Right renal cortex interstitium (tissue), 3 donors: ENCODE data around the gene SEMA5A. TPM values are rescaled to one million over a fixed set of nuclear protein-coding genes. Genes with fewer than 3 reads are reported as not detected.

Experiments used
- DNase-seq, 3 donors: peaks; one replicate each; pipeline ENCODE4 v3.0.0-alpha.2; 2013; ENCODE audit warnings: low read depth in 3 of 3, low spot score in 2 of 3
- polyA plus RNA-seq, 3 donors: library from polyadenylated mRNA; unstranded; fragments of 120-200 nt; gene quantifications; one replicate each; pipeline ENCODE4 v1.2.1, GENCODE V29; 2013; ENCODE audit not compliant: insufficient read length in 3 of 3

Gene SEMA5A
- polyA plus RNA-seq, 3 donors = 40.3 to 44.9 (median 40.9) TPM

DNA sequence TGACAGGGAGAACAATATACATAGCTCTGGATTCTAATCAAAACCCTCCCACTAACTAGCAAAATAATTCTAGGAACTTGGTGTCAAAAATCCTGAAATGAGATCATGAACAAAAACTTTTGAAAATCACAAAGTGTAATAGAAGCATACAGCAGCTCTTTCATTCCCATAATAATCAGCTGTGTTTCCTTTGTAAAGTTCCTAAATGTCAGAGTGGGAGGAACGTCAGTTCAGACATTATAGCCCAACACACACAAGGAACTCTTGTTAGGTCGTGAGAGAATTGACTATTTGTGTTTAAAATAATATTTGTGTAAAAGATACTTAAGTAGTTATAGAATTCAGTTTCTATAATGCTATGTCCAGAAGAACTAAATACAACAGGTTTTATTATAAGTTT is 312.8 kb downstream of the SEMA5A start:
- DNase-seq = no peak

DNA sequence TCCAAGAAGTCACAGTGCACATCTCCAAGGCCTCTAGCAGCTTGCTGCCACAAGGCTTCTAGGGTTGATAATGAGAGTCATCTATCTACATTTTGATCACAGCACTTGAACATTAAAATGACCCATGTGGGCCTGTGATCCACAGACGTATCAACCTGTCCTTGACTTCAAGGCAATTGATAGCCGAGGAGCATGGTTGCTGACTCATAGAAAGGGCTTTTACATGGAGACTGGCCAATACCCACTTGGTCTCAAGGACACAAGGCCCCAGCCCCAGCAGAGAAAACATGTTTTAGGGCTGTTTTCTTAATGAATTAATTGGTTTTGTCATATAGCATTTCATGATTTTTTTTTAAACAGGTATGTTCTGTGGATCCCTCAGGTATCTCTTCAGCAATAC is 314.0 kb downstream of the SEMA5A start:
- DNase-seq = no peak

DNA sequence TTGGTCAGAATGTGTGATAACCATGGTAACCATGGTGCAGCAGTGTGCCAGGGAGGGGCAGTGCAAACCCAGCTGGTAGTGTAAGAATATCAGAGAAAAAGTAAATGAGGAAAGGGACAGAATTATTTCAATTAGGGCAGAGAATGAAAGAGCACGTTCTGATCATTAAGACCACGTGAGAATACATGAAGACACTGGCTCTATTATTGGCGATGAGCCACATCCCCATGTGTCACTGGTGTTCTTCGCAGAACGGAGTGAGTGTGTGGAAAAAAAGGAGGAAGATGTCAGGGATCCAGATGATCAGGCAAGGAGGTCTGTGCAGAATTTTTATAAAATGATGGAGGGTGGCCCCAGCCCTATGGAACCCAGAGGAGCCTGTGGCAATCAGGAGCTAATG is 315.5 kb downstream of the SEMA5A start:
- no peak for DNase-seq

DNA sequence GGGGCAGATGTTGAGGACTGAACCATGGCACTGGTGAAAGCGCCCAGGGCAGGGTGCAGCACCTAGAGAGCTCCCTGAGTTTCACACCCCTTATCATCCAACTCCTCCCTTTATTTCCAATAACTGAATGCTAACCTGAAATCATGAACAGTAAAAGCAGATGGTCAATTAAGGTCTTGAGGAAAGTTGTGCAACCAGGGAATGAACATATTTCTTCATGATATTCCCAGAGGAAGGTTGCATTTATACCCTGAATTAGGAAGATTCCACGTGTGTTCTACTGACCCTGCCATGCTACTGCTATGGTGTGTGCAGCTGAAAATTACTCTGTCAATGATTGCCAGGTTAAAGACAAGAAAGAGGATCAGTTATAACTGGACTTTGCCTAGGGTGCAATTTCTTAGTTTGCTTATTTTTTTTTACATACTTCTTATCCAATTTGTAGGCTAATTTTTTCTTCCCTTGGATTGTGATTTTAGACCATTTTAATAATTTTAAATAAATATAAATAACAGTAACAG is 319.8 kb downstream of the SEMA5A start:
- DNase-seq = no peak

DNA sequence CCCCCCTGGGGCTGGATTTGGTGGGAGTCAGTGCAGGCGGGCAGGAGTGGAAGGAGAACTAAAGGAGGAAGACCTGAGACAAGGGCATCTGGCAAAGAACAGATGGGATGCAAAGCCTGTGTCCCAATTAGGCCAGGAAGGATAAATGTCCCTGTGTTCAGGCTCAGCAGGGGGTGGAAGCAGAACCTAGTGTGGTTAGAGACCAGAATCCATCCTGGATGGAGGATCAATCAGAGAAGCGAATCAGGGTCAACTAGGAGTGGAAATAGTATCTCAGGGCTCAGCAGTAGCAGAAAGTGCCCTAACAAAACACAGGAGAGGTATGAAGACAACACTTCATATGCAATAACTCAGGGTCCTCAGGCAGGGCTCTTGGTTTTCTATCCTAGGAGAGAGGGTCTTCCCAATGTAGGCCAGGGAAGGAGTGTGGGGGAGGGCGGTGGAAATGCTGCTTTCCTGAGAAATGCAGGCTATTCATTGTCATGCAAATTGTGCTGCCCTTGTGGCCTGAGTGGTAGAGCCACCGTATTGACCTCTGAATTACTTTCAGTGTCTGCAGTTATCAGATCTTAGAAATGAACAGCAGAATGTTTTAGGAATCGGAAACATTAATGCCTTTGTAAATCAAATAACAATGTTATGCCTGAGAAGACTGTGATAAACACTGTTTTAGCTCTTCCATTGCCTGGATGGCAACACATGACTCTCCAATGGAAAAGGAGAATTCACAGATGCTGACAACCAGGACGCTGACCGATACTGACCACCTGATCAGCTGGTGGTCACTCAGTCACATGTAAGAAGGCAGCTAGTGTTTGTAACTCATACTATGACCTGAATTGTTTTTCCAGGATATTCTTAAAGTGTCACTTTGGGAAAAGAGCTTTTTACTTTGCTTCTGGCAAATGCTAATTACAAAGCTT is 323.6 kb downstream of the SEMA5A start:
- no peak for DNase-seq

DNA sequence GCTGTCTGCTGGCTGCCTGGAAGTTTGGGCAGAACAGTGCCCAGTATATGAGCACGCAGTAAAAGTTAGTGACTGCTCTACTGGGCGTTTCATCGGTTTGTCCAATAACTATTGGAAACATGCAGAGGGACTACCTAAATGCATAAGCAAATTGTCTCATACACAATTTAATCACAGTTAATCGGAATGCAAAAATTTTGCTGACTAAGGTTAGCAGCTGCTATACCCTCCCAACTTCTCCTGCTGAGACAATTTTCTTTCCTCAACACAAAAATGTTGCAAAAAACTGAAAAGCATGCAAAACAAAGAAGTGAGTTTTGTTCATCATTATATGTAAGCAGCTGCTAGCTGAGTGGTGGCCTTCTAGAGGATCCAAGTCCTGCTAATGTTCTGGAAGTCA is 327.5 kb downstream of the SEMA5A start:
- no peak for DNase-seq

DNA sequence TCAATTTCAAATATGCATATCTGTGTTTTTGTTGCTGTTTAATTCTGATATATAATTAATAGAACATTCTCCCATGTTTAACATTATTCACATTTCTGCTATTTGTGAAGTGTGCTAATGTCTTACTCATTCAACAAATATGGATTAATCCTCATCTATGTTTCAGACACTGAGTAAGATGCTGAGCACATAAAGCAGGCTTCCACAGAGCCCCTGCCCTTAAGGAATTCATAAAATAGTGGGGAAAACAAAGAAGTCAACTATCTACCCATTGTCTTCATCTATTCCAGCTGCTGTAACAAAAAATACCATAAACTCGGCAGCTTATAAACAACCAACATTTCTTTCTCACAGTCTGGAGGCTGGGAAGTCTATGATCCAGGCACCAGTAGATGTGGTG is 333.3 kb downstream of the SEMA5A start:
- DNase-seq = no peak

DNA sequence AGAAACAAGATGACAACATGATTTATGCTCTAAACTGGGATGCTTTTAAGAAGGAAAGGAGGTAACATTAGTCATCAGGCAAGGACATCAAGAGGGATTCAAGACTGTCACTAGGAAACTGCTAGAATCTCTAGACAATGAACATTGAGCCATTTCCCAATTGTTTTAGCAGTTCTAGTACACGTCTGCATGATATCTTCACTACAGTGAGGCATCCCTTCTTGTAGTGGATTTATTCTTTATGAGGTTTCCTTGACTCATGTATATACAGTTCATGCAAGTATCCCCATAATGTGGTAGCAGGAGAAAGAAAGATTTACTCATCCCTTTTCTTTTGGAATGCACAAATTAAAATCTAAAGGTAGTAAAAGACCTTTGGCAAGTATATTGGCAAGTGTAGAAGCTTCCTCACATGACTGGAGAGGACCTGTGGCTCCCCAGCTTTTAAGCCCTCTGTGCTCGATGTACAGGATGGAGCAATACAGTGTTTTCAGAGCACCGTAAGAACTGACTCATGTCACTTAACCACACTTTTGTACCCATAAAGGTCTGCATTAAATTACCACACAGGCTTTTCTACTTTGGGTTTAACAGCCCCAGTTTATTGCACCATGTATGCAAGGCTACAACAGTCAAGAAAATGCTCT is 335.9 kb downstream of the SEMA5A start:
- no peak for DNase-seq

DNA sequence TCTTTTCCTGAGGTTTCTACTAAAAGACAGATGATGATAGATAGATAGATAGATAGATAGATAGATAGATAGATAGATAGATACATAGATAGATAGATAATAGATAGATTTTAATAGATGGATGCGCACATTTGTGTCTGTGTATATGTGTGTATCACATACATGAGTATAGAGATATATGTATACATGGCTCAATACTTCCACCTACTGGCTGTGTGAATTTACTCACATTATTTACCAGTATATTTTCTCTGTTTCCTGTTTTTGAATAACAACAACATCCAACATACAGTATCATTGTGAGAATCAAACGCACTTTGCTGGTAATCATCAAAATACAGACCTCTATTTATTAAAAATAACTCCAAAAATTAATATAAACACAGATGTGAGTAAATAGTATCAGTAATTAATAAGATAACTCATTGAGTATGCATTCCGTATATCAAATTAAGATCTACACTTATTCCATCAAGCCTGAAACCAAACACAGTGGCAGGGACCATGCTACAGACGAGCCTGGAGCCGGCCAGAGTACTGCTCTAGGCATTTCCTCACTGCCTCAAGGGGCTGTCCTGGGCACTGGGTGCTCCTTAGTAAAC is 338.0 kb downstream of the SEMA5A start:
- DNase-seq = peak; percentile 19 to 27 (median 26)

DNA sequence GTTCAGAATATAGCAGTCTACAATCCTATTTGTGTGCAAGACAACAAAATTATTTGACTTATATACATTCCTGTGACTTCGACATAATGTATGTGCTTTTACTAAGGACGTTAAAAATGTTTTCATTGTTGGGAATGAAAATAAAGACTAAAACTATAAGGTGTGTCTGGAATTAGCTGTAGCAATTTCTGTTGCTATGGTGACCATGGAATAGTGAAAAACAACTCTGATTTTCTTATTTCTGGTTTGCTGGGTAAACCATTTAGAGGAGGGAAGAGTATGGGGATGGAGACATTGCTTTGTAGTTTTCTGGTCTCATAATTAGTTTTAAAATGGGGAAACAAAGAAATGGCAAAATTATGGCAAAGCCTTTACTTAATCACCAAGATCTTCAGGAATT is 343.2 kb downstream of the SEMA5A start:
- DNase-seq = no peak

DNA sequence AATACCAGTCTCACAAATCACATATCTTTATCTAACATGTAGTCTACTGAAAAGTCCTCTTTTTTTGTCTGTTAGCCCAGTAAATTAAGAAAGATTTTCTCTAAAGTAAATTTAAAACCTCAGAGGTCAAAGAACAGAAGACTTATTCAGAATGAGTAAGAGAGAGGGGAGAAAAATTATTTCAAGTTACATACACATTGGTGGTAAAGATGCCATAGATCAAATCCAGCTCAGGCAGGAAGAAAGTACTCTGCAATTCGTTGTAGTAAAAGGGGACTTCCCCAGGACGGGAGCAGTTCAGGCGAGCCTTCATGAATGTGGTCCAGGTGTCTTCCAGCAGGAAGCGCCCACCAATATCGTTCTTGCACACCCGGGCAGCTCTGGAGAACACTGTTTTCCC is 344.1 kb downstream of the SEMA5A start:
- no peak for DNase-seq

DNA sequence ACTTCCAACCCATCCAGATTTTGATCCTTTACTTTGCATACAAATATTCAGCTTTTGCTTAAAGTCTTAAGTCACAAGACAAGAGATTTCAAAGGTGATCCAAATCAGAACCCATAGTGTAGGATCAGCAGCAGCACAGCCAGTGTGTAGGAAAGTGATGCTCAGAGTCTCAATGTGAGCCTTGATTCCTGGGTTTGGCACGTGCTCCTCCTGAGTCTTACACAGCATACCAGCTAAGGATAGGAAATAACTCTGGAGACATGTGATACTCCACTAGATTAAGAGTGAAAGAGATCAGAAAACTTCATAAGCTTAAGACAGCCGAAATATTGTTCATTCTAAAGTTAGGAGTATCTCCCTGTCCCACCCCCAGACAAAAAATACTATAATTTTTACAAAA is 344.9 kb downstream of the SEMA5A start:
- no peak for DNase-seq

DNA sequence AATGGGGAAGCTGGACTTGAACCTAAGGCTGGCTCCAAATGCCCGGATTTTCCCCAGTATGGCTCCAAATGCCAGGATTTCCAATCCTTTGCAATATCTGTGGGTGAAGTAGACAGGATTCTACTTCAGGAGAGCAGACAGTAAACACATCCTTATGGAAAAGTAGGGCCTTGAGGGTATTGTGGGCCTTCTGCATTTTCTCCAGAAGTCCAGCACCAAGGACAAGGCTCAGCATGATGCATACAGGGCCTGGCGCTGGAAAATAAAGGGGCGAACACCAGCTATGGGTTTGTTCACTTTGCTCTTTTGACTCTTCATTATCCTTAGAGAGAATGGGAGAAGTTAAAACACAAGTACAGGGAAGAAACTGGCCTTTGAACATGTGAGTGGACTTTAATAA is 347.5 kb downstream of the SEMA5A start:
- DNase-seq = no peak

DNA sequence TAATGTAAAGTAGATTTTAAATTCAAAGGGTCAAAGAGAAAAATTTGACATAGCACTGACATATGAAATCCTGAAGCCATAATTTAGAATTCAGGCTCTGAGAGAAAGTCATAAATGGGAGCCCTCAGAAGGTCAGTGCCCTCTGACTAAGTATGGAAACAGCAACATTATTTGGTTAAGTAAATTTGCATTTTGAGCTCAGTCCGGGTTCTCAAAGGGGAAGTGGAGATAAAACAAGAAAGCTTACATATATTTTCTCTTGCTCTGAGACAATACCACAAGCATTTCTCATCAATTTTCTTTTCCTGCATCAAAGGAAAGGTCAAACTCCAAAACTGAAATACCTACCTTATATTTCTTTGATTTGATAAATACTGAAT is 348.0 kb downstream of the SEMA5A start:
- no peak for DNase-seq

DNA sequence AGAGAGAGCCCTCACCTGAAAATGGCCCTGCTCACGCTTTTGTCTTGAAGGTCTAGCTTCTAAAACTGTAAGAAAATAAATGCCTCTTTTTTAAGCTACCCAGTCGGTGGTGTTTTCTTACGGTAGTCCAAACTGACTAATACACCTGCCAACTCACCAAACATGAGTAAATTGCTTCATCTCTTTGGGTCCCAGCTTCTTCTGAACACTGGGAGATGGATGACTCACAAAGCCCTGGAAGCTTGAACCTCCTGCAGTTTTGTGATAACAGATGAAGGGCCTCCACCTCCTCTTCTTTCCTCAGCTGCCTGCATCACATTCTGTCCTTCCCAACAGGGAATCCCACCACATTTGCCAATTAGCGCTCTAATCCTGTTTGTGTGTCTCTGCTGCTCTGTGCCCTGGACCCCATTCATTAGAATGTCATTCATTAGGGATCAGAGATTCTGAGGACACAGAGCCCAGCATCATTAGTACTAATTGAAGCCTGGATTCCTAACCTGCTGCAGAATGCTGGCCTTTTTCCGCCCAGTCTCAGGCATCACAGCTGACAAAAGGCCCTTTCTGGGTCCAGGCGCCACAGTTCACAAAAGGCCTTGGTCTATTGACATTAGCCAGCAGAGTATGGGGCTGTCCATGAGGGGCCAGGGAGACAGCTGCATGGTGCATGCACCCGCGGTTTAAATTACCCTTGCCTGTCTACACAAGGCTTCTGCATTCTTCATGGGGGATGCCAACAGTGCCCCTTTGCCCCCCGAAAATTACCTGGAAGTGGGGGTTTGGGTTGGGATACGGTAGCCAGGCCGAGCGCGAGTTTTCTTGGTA is 349.3 kb downstream of the SEMA5A start:
- DNase-seq = no peak

DNA sequence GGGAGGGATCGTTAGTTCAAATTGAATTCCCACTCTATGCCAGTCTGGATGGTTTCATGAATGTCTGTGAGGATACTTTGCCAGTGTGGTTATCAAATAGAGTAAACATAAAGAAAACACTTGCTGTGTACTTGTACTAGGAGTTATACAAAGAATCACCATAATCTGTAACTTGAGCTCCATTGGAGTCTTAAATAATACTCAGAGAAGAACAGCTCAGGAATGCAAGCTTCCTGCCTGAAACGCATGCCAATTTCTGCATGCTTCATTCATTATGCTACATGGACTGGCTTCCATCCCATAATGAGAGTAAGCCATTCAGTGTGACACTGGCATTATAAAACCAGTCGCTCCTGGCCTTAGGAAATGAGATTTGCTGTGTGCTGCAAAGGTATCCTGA is 351.4 kb downstream of the SEMA5A start:
- DNase-seq = no peak

DNA sequence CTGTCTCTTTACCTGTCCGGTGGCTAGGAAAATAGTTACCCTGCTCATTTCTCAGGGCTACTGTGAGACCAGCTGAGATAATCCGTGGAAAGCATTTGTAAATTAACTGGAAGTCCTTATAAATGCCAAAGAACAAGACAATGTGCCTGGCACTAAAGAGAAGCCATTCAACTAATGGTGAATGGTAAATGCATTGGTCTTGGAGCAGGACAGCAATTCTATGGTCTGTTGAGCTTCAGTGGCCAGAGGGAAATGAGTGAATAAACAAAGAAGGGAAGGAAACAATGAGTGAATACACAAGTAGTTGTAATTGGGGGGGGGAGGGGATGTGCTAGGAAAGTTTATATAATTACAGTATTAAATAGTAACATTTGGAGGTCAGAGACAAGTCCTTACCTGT is 353.6 kb downstream of the SEMA5A start:
- no peak for DNase-seq

DNA sequence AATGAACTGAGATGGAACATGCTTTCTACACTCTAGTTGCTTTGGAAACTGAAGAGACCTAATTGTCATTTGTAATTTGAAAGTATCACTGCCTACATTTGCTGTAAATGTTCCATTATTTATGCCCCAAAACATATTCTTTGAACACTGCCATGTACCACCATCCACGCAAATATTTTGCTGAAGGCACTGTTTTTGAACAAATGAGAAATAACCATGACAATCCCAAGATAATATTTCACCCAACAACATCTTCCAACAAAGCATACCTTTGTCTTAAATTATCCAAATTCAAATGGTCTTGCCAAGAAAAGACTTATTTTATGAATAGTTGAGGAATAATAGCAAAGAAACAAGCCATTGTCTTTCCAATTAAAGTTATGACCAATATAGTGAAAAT is 356.2 kb downstream of the SEMA5A start:
- DNase-seq = no peak

DNA sequence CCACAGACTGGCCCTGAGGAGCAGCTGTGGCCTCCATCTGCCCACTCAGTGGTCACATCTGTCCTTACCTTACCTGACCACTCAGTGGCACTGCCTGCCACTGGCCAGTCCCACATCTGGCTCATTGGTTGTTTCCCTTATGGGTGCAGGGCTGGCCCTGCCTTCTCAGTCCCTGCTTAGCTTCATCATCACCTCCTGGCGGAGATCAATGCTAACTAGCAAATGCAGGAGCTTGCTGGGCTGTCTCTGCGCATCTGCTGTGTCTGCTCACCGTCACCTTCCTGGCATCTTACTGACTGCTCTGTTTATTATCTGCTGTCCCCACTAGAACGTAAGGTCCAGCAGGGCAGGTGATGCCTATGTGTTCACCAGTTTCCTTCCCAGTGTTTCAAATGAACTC is 356.9 kb downstream of the SEMA5A start:
- no peak for DNase-seq

DNA sequence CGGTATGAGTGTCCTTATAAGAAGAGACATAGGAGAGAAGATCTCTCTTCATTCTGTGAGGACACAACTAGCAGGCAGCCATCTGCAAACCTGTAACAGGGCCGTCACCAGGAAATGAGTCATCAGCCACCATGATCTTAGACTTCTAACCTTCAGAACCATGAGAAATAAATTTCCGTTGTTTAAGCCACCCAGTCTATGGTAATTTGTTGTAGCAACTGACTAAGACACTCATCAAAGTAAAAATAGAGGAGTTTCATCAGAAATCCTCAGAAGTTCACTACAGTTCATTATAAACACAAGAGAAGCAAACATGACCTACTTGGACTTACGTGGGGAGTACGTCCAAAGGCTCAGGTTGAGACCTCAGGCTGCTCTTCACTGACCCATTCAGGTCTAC is 357.7 kb downstream of the SEMA5A start:
- no peak for DNase-seq

DNA sequence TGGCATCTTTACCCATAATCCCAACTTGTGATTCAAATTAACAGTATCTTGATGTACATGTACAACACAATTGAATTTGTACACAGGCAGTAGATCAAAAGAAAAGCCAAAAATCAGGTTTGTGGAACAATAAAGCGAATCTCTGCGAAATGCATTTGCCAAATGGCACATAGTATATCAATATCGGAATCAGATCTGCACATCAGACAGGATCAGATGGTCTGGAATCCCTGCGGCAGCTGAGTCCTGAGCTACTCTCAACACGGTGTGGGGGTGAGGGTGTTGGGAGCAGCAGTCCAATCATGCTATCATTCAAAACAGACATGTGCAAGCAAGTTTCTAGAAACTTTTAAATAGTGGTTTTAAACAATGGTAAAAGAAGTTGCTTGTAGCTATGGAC is 358.3 kb downstream of the SEMA5A start:
- DNase-seq = no peak
